NT2/D1 (cell line): ENCODE measurements around the gene FASTK.

Experiments
- YY1 ChIP-seq: IDR thresholded peaks from 2 replicates; pipeline ENCODE4 v1.6.1; 2011; ENCODE audit not compliant: insufficient read length, insufficient read depth
- ZNF274 ChIP-seq: IDR thresholded peaks from 2 replicates; pipeline ENCODE4 v1.6.1; 2011; ENCODE audit warnings: mild to moderate bottlenecking, low read depth, low read length

DNA sequence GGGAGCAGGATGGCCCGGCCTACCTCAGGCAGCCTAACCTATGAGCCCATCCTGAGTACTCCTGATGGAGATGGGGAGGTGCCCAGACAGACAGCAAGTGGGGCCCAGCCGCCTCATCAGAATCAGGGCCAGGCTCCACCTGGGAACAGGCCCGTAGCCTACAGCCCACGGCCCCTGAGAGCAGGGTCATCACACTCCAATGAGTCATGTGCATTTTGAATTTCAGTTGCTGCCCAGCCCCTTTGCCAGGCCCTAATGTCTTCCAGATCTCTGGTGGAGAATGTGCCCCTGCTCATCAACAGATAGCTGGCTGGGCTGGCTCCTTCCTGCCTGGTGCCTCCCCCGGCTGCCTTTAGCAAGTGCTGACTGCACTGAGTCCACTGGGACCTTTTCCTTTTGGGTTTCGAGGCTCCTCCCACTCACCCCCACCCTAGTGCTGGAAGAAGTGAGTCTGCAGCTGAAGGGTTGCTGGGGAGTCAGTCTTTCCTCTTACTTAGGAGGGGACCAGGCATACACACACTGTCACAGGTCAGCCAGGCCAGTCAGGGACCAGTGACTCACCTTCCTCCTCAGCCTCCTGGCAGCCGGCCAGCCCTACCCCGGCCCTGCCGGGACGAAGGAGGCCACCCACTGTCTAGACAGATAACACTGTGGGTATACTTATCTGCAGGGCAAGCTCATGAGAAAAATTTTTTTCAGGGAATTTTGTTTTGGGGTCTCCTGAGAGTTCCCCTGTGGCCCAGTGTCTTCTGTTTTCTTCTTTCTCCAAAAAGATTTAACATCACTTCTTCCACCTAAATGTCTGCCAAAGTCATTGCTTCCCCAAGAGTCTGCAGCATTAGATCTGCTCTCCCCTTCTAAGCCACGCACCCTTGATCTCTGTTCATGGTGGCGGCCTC lies 41.4 kb downstream of the FASTK start:
- no peak for TF ChIP-seq ZNF274
- TF ChIP-seq YY1, result no peak
